Erythroblast (primary cell): ENCODE results near the gene ZNF407.

Experiments
- GATA1 ChIP-seq: IDR thresholded peaks from 2 replicates; pipeline ENCODE4 v1.6.1; 2011; ENCODE audit warnings: low read depth, mild to moderate bottlenecking, control low read depth, low read length, moderate library complexity
- POLR2A ChIP-seq: IDR thresholded peaks from 2 replicates; pipeline ENCODE4 v1.6.1; 2011; ENCODE audit warnings: mild to moderate bottlenecking, low read length

- TF ChIP-seq POLR2A (no peak), GATA1 (no peak)
Observed at GRCh38 chr18:74556126-74556525, 41.5 kb upstream of the ZNF407 start.
